Right lobe of liver (tissue), 4 donors: Measurements from ENCODE around the gene MRC2.

Experiments used
- CTCF ChIP-seq, 4 donors: fragments of 200-600 bp in 3 of 4; fragments of 450-650 bp in 1 of 4; IDR thresholded peaks; one replicate each; pipeline versions ENCODE4 v1.5.1 to v1.8.0; 2016 to 2022; ENCODE audit warnings: antibody characterized with exemption in 4 of 4, mild to moderate bottlenecking in 2 of 4
- POLR2A ChIP-seq: fragments of 450-650 bp; IDR thresholded peaks from one replicate; pipeline ENCODE4 v1.6.1; 2017; ENCODE audit warnings: antibody characterized with exemption, mild to moderate bottlenecking
- donor health status: DM: no; HTN: no; CAD: no.
- donor health status: DM: no; HTN: no; CAD: no.
- donor health status: DM: no; HTN: yes; CAD: no.

- TF ChIP-seq POLR2A (no peak), CTCF (IDR thresholded peaks at IDR 0.05) (no peak)
Observed at GRCh38 chr17:62693616-62694409, 66.3 kb downstream of the MRC2 start.
